Fibroblast of mammary gland (primary cell): ENCODE data around the gene MAGI2.
"Not testable (repeated sequence)": the region's sequence is repeated elsewhere in the genome, so short reads cannot be mapped to it uniquely, and the experiment has no call there.

Experiments used
- DNase-seq: peaks from one replicate; pipeline ENCODE4 v3.0.0-alpha.2; 2010; ENCODE audit warnings: low read depth
- H3K4me3 ChIP-seq: 2 replicates; pipeline ENCODE4 v1.5.1; 2011; ENCODE audit warnings: low read depth, mild to moderate bottlenecking, low read length, moderate library complexity; ENCODE audit not compliant: control insufficient read depth
- TF ChIP-seq, protein P1 (sequence below): conservative IDR thresholded peaks from 2 replicates; pipeline ENCODE4 v1.5.1; 2011; ENCODE audit warnings: low read depth, low read length, inconsistent platforms; ENCODE audit not compliant: control insufficient read depth, insufficient read depth

Gene MAGI2

DNA sequence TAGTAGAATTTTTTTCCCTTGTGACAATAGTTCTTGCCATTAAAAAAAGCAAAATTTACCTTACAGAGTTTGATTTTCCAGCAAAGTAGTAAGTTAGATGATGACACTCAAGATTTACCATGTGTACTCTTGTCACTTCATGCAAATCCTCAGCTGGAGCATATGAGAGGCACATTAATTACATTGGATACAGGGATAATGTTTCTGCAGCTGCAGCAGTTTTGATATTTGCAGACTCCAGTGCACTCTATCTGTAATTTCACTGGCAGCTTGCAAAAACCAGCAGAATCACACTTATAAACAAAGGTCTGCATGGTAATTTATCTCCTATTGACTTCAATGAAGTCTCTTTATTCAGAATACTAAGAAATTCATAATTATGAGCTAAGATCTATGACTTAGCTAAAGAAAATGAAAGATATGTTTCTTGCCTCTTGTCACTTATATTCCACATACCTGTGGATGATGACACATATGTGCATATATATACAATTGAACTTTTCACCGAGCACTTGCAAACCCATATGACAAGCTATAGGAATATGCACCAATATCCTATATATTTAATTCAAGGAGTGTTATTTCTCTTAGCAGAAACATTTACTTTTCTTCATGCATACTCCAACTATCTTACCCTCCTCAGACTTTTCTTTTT lies 1124.3 kb downstream of the MAGI2 start:
- DNase-seq: no peak

DNA sequence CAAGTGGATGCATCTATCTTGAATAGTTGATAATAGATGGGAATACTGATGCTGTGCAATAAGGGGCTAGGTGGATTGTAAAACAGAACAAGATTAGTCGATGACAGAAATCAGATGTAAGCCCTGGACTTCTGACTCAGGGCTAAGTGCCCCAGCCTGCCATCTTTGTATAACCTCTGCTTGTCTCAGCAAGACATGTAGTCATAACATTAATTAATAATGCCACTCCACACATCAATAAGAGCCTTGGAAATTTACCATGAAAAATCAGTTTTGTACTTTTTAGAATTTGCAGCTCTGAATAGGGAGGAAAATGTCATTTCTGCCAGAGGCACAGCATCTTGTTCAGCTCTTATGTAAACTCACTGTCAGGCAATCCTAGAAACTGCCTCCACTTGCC lies 1125.7 kb downstream of the MAGI2 start:
- TF ChIP-seq, protein P1, sequence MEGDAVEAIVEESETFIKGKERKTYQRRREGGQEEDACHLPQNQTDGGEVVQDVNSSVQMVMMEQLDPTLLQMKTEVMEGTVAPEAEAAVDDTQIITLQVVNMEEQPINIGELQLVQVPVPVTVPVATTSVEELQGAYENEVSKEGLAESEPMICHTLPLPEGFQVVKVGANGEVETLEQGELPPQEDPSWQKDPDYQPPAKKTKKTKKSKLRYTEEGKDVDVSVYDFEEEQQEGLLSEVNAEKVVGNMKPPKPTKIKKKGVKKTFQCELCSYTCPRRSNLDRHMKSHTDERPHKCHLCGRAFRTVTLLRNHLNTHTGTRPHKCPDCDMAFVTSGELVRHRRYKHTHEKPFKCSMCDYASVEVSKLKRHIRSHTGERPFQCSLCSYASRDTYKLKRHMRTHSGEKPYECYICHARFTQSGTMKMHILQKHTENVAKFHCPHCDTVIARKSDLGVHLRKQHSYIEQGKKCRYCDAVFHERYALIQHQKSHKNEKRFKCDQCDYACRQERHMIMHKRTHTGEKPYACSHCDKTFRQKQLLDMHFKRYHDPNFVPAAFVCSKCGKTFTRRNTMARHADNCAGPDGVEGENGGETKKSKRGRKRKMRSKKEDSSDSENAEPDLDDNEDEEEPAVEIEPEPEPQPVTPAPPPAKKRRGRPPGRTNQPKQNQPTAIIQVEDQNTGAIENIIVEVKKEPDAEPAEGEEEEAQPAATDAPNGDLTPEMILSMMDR: no peak
- H3K4me3 ChIP-seq: no peak overlapping the region

More for the DNA sequence above, 1124.3 kb downstream of the MAGI2 start:
- no peak overlapping the region for H3K4me3 ChIP-seq
- TF ChIP-seq, protein P1: no peak

DNA sequence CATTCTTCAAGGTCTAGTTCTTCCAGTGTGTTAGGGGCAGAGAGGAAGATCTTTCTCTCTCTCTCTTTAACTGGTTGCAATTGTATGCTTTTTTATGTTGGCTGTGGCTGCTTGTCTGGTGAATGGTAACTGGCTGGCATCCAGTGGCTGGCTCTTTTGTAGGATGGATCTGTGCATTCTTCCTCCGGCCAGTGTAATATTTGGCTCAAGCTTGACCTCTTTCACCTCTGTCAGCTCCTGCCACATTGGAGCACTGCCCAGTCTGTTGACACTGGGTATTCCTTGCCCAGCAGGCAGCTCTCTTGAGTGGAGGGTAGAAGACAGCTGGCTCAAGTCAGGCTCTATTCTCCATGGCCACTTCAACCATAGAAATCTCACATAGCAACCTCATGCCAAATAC lies 1126.6 kb downstream of the MAGI2 start:
- no peak overlapping the region for H3K4me3 ChIP-seq
- TF ChIP-seq, protein P1: no peak
- DNase-seq: no peak

More for the DNA sequence above, 1125.7 kb downstream of the MAGI2 start:
- DNase-seq: no peak

DNA sequence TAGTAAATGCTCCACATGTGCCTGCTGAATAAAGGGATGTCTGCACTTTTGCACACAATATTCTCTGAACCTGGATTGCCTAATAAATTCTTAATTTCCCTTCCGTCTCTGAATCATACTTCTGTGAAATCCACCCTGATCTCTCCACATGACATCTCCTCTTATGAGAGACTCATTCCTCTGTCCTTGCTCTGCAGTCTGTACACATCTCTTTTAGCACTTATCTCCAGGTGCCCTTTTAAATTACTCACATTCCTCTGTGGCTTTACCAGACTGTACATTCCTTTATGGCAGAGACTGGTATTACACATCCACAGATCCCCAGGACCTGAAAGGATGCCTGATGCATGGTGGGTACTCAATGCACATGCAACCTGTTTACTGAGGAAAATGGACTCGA lies 1127.3 kb downstream of the MAGI2 start:
- TF ChIP-seq, protein P1: no peak
- peak; percentile 2 for DNase-seq
- no peak overlapping the region for H3K4me3 ChIP-seq

GRCh38 chr7:78323118-78323517 lies 1130.3 kb downstream of the MAGI2 start:
- TF ChIP-seq, protein P1: no peak
- DNase-seq: no peak
- no peak overlapping the region for H3K4me3 ChIP-seq

GRCh38 chr7:78322231-78322630 lies 1131.2 kb downstream of the MAGI2 start:
- H3K4me3 ChIP-seq: not testable (repeated sequence)

DNA sequence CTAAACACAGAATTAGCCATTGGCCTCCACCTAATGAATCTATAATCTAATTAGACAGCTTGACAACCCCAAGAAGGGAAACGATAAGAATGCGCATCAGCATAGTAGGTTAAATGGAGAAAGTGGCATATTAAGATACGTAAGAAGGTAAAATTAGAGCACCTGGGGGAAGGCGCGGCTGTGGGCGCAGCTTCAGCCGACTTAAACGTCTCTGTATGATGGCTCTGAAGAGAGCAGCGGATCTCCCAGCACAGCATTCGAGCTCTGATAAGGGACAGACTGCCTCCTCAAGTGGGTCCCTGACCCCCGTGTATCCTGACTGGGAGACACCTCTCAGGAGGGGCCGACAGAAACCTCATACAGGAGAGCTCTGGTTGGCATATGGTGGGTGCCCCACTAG lies 1136.1 kb downstream of the MAGI2 start:
- TF ChIP-seq, protein P1: no peak
- no peak overlapping the region for H3K4me3 ChIP-seq

More at GRCh38 chr7:78322231-78322630, 1131.2 kb downstream of the MAGI2 start:
- not testable (repeated sequence) for DNase-seq

More for the DNA sequence above, 1136.1 kb downstream of the MAGI2 start:
- DNase-seq: no peak
